Measurements from ENCODE around the gene ZIK1.

ZIK1 gene

GRCh38 chr19:57633832-57634131, 49.8 kb downstream of the ZIK1 start:
- peaks cover 25 to 41% (median 31%) of the 10 kb centered on the region in 5 donors for H3K36me3 ChIP-seq (ENCODE audit: control insufficient read depth in 5 of 5, insufficient read depth in 5 of 5, low read length in 5 of 5)
- H3K9ac ChIP-seq (ENCODE audit: low read length in 5 of 5): peak overlapping the region; percentile 75 to 95 (median 87)
- no peak overlapping the region for H3K27ac ChIP-seq (ENCODE audit: low read depth, low read length)
- H3K4me1 ChIP-seq (ENCODE audit: control insufficient read depth in 5 of 5, insufficient read depth in 5 of 5, low read length in 5 of 5): peaks cover 0 to 18% (median 14%) of the 10 kb centered on the region in 5 donors
- peak overlapping the region; percentile 89 to 95 (median 93) for H3K4me3 ChIP-seq (ENCODE audit: low read depth in 1 of 5, low read length in 5 of 5)
- peaks cover 22 to 44% (median 28%) of the 10 kb centered on the region in 5 donors for H3K9me3 ChIP-seq (ENCODE audit: control insufficient read depth in 5 of 5, low read length in 5 of 5)
- no peaks in the 10 kb centered on the region for H3K27me3 ChIP-seq (ENCODE audit: control insufficient read depth in 5 of 5, insufficient read depth in 4 of 5, low read length in 5 of 5)

GRCh38 chr19:57637379-57637778, 53.4 kb downstream of the ZIK1 start:
- Histone ChIP-seq H3K4me1 (ENCODE audit: control insufficient read depth in 5 of 5, insufficient read depth in 5 of 5, low read length in 5 of 5) (peaks cover 9 to 18% (median 14%) of the 10 kb centered on the region in 5 donors), H3K27me3 (ENCODE audit: control insufficient read depth in 5 of 5, insufficient read depth in 4 of 5, low read length in 5 of 5) (peaks cover 0 to 3% (median 0%) of the 10 kb centered on the region in 5 donors), H3K9me3 (ENCODE audit: control insufficient read depth in 5 of 5, low read length in 5 of 5) (peaks cover 45 to 71% (median 58%) of the 10 kb centered on the region in 5 donors), H3K4me3 (ENCODE audit: low read depth in 1 of 5, low read length in 5 of 5) (peak overlapping the region in 2 of 5 donors; percentile 8 to 26), H3K27ac (ENCODE audit: low read depth, low read length) (no peak overlapping the region), H3K36me3 (ENCODE audit: control insufficient read depth in 5 of 5, insufficient read depth in 5 of 5, low read length in 5 of 5) (peaks cover 57 to 74% (median 60%) of the 10 kb centered on the region in 5 donors), H3K9ac (ENCODE audit: low read length in 5 of 5) (no peak overlapping the region)

- peaks cover 42 to 69% (median 53%) of the 10 kb centered on the region in 5 donors for H3K9me3 ChIP-seq (ENCODE audit: control insufficient read depth in 5 of 5, low read length in 5 of 5)
Measured at GRCh38 chr19:57641715-57642234, 57.8 kb downstream of the ZIK1 start.

GRCh38 chr19:57642396-57643046, 58.6 kb downstream of the ZIK1 start:
- peaks cover 0 to 9% (median 0%) of the 10 kb centered on the region in 5 donors for H3K4me1 ChIP-seq (ENCODE audit: control insufficient read depth in 5 of 5, insufficient read depth in 5 of 5, low read length in 5 of 5)
- no peak overlapping the region for H3K9ac ChIP-seq (ENCODE audit: low read length in 5 of 5)
- no peak overlapping the region for H3K27ac ChIP-seq (ENCODE audit: low read depth, low read length)
- H3K9me3 ChIP-seq (ENCODE audit: control insufficient read depth in 5 of 5, low read length in 5 of 5): peaks cover 34 to 67% (median 46%) of the 10 kb centered on the region in 5 donors
- H3K36me3 ChIP-seq (ENCODE audit: control insufficient read depth in 5 of 5, insufficient read depth in 5 of 5, low read length in 5 of 5): peaks cover 36 to 46% (median 40%) of the 10 kb centered on the region in 5 donors
- peak overlapping the region in 4 of 5 donors; percentile 10 to 43 (median 30) for H3K4me3 ChIP-seq (ENCODE audit: low read depth in 1 of 5, low read length in 5 of 5)
- H3K27me3 ChIP-seq (ENCODE audit: control insufficient read depth in 5 of 5, insufficient read depth in 4 of 5, low read length in 5 of 5): peaks cover 0 to 3% (median 0%) of the 10 kb centered on the region in 5 donors

More at GRCh38 chr19:57641715-57642234, 57.8 kb downstream of the ZIK1 start:
- Histone ChIP-seq H3K4me3 (ENCODE audit: low read depth in 1 of 5, low read length in 5 of 5) (peak overlapping the region; percentile 1 to 35 (median 28)), H3K4me1 (ENCODE audit: control insufficient read depth in 5 of 5, insufficient read depth in 5 of 5, low read length in 5 of 5) (peaks cover 0 to 9% (median 0%) of the 10 kb centered on the region in 5 donors), H3K36me3 (ENCODE audit: control insufficient read depth in 5 of 5, insufficient read depth in 5 of 5, low read length in 5 of 5) (peaks cover 39 to 53% (median 46%) of the 10 kb centered on the region in 5 donors), H3K9ac (ENCODE audit: low read length in 5 of 5) (peak overlapping the region in 1 of 5 donors; percentile 92), H3K27me3 (ENCODE audit: control insufficient read depth in 5 of 5, insufficient read depth in 4 of 5, low read length in 5 of 5) (peaks cover 0 to 3% (median 0%) of the 10 kb centered on the region in 5 donors), H3K27ac (ENCODE audit: low read depth, low read length) (no peak overlapping the region)

Measured in subcutaneous abdominal adipose tissue (tissue), 5 donors.